ENCODE data around the gene PQBP1. TPM values are rescaled to one million over a fixed set of nuclear protein-coding genes. Genes with fewer than 3 reads are reported as not detected.
"Not testable (repeated sequence)": the region's sequence is repeated elsewhere in the genome, so short reads cannot be mapped to it uniquely, and the experiment has no call there.

PQBP1 gene
- total RNA-seq, 1 donor from 2014 or later, result 101 TPM

- Histone ChIP-seq H3K9me3 (ENCODE audit: insufficient read depth, low read depth, low read length) (no peaks in the 10 kb centered on the region), H3K27ac (ENCODE audit: low read depth, low read length) (no peak overlapping the region), H3K36me3 (ENCODE audit: insufficient read depth, low read length) (no peaks in the 10 kb centered on the region), H3K4me3 (ENCODE audit: insufficient read depth, low read depth, low read length) (no peak overlapping the region), H2AFZ (ENCODE audit: low read depth, low read length) (no peak overlapping the region), H3K9ac (ENCODE audit: low read length) (no peak overlapping the region), H3K79me2 (ENCODE audit: insufficient read depth, low read length) (no peaks in the 10 kb centered on the region), H3K27me3 (ENCODE audit: insufficient read depth, low read length) (no peaks in the 10 kb centered on the region), H4K20me1 (ENCODE audit: insufficient read depth, low read length) (no peaks in the 10 kb centered on the region), H3K4me1 (ENCODE audit: insufficient read depth, low read length) (no peaks in the 10 kb centered on the region), H3K4me2 (ENCODE audit: low read length) (no peak overlapping the region)
- FAIRE-seq (no peak), DNase-seq (ENCODE audit: low read depth) (no peak)
- Mint-ChIP-seq H3K27ac (ENCODE audit: unreplicated experiment) (peak overlapping the region; percentile 69), H3K36me3 (ENCODE audit: low read depth, unreplicated experiment) (no peaks in the 10 kb centered on the region), H3K4me1 (ENCODE audit: low read depth, unreplicated experiment) (no peaks in the 10 kb centered on the region), H3K27me3 (ENCODE audit: low read depth, unreplicated experiment) (peaks cover 6% of the 10 kb centered on the region), H3K4me3 (ENCODE audit: unreplicated experiment) (no peak overlapping the region), H3K9me3 (ENCODE audit: unreplicated experiment) (no peaks in the 10 kb centered on the region)
- no peak for TF ChIP-seq EZH2 (IDR thresholded peaks at IDR 0.05; ENCODE audit: insufficient read depth, low read length)
- TF ChIP-seq CTCF (IDR thresholded peaks at IDR 0.05; ENCODE audit: insufficient read depth, low read depth, low read length), result no peak
These were observed 42.8 kb upstream of the PQBP1 start for GRCh38 chrX:48854898-48855297.

- Mint-ChIP-seq H3K9me3 (ENCODE audit: unreplicated experiment) (no peaks in the 10 kb centered on the region), H3K36me3 (ENCODE audit: low read depth, unreplicated experiment) (no peaks in the 10 kb centered on the region), H3K4me1 (ENCODE audit: low read depth, unreplicated experiment) (peaks cover 7% of the 10 kb centered on the region), H3K4me3 (ENCODE audit: unreplicated experiment) (peak overlapping the region; percentile 45), H3K27me3 (ENCODE audit: low read depth, unreplicated experiment) (peaks cover 6% of the 10 kb centered on the region), H3K27ac (ENCODE audit: unreplicated experiment) (no peak overlapping the region)
- Histone ChIP-seq H3K4me2 (ENCODE audit: low read length) (peak overlapping the region; percentile 29), H3K4me1 (ENCODE audit: insufficient read depth, low read length) (peaks cover 5% of the 10 kb centered on the region), H3K4me3 (ENCODE audit: insufficient read depth, low read depth, low read length) (no peak overlapping the region), H3K36me3 (ENCODE audit: insufficient read depth, low read length) (no peaks in the 10 kb centered on the region), H3K27ac (ENCODE audit: low read depth, low read length) (no peak overlapping the region), H3K27me3 (ENCODE audit: insufficient read depth, low read length) (no peaks in the 10 kb centered on the region), H3K79me2 (ENCODE audit: insufficient read depth, low read length) (no peaks in the 10 kb centered on the region), H2AFZ (ENCODE audit: low read depth, low read length) (no peak overlapping the region), H4K20me1 (ENCODE audit: insufficient read depth, low read length) (no peaks in the 10 kb centered on the region), H3K9ac (ENCODE audit: low read length) (no peak overlapping the region), H3K9me3 (ENCODE audit: insufficient read depth, low read depth, low read length) (no peaks in the 10 kb centered on the region)
- FAIRE-seq, result peak; percentile 59
- peak; percentile 76 for DNase-seq (ENCODE audit: low read depth)
- TF ChIP-seq EZH2 (IDR thresholded peaks at IDR 0.05; ENCODE audit: insufficient read depth, low read length), result no peak
- TF ChIP-seq CTCF (IDR thresholded peaks at IDR 0.05; ENCODE audit: insufficient read depth, low read depth, low read length), result no peak
These were observed 33.5 kb upstream of the PQBP1 start for GRCh38 chrX:48864210-48864609.

GRCh38 chrX:48872017-48872416 is 25.7 kb upstream of the PQBP1 start:
- not testable (repeated sequence) for H3K27me3 Mint-ChIP-seq (ENCODE audit: low read depth, unreplicated experiment); FAIRE-seq; H3K36me3 ChIP-seq (ENCODE audit: insufficient read depth, low read length); H3K4me1 ChIP-seq (ENCODE audit: insufficient read depth, low read length); H3K4me3 Mint-ChIP-seq (ENCODE audit: unreplicated experiment); H3K36me3 Mint-ChIP-seq (ENCODE audit: low read depth, unreplicated experiment); DNase-seq (ENCODE audit: low read depth); H3K4me1 Mint-ChIP-seq (ENCODE audit: low read depth, unreplicated experiment); H3K4me3 ChIP-seq (ENCODE audit: insufficient read depth, low read depth, low read length); H4K20me1 ChIP-seq (ENCODE audit: insufficient read depth, low read length); H3K9me3 ChIP-seq (ENCODE audit: insufficient read depth, low read depth, low read length); H3K27ac ChIP-seq (ENCODE audit: low read depth, low read length); H2AFZ ChIP-seq (ENCODE audit: low read depth, low read length); H3K27ac Mint-ChIP-seq (ENCODE audit: unreplicated experiment); H3K9me3 Mint-ChIP-seq (ENCODE audit: unreplicated experiment); H3K9ac ChIP-seq (ENCODE audit: low read length); H3K79me2 ChIP-seq (ENCODE audit: insufficient read depth, low read length); H3K27me3 ChIP-seq (ENCODE audit: insufficient read depth, low read length); H3K4me2 ChIP-seq (ENCODE audit: low read length)

- H3K4me3 ChIP-seq (ENCODE audit: insufficient read depth, low read depth, low read length); H3K79me2 ChIP-seq (ENCODE audit: insufficient read depth, low read length); H2AFZ ChIP-seq (ENCODE audit: low read depth, low read length); H3K4me1 ChIP-seq (ENCODE audit: insufficient read depth, low read length); H3K27me3 Mint-ChIP-seq (ENCODE audit: low read depth, unreplicated experiment); H3K36me3 Mint-ChIP-seq (ENCODE audit: low read depth, unreplicated experiment); H3K9ac ChIP-seq (ENCODE audit: low read length); H3K36me3 ChIP-seq (ENCODE audit: insufficient read depth, low read length); H3K27ac ChIP-seq (ENCODE audit: low read depth, low read length); H4K20me1 ChIP-seq (ENCODE audit: insufficient read depth, low read length); H3K4me1 Mint-ChIP-seq (ENCODE audit: low read depth, unreplicated experiment); H3K27ac Mint-ChIP-seq (ENCODE audit: unreplicated experiment); DNase-seq (ENCODE audit: low read depth); H3K27me3 ChIP-seq (ENCODE audit: insufficient read depth, low read length); H3K9me3 ChIP-seq (ENCODE audit: insufficient read depth, low read depth, low read length); H3K9me3 Mint-ChIP-seq (ENCODE audit: unreplicated experiment); H3K4me3 Mint-ChIP-seq (ENCODE audit: unreplicated experiment); H3K4me2 ChIP-seq (ENCODE audit: low read length): not testable (repeated sequence)
- peak; percentile 92 for FAIRE-seq
These were observed 20.8 kb upstream of the PQBP1 start for GRCh38 chrX:48876944-48877343.

Measured in astrocyte (in vitro differentiated cells and primary cell).